Activated gamma-delta T cell treated with Interleukin-2 at 50 U/mL for 16 hours (primary cell): Measurements from ENCODE around the gene RAB11A.

Experiments used
- DNase-seq: peaks from one replicate; pipeline ENCODE4 v3.0.0-alpha.2; 2020

The RAB11A gene

GRCh38 chr15:65917936-65918335 lies 48.6 kb downstream of the RAB11A start:
- DNase-seq: no peak

- DNase-seq: no peak
These were observed 49.1 kb downstream of the RAB11A start for GRCh38 chr15:65918357-65918920.

GRCh38 chr15:65918945-65919344 lies 49.7 kb downstream of the RAB11A start:
- DNase-seq: no peak

GRCh38 chr15:65919353-65919752 lies 50.1 kb downstream of the RAB11A start:
- no peak for DNase-seq

GRCh38 chr15:65920121-65920520 lies 50.8 kb downstream of the RAB11A start:
- DNase-seq: no peak

GRCh38 chr15:65920825-65921309 lies 51.6 kb downstream of the RAB11A start:
- no peak for DNase-seq

- DNase-seq: no peak
These were observed 52.5 kb downstream of the RAB11A start for GRCh38 chr15:65921780-65922179.

- DNase-seq: no peak
These were observed 53.3 kb downstream of the RAB11A start for GRCh38 chr15:65922621-65923020.

GRCh38 chr15:65923264-65923663 lies 54.0 kb downstream of the RAB11A start:
- no peak for DNase-seq

GRCh38 chr15:65924004-65924403 lies 54.7 kb downstream of the RAB11A start:
- DNase-seq: no peak

- DNase-seq: no peak
These were observed 56.0 kb downstream of the RAB11A start for GRCh38 chr15:65925338-65925737.

- DNase-seq: no peak
These were observed 57.2 kb downstream of the RAB11A start for GRCh38 chr15:65926459-65926858.

- DNase-seq: no peak
These were observed 57.6 kb downstream of the RAB11A start for GRCh38 chr15:65926899-65927298.

- DNase-seq: no peak
These were observed 58.3 kb downstream of the RAB11A start for GRCh38 chr15:65927545-65927944.

- DNase-seq: no peak
These were observed 60.3 kb downstream of the RAB11A start for GRCh38 chr15:65929573-65929972.

GRCh38 chr15:65930134-65930533 lies 60.8 kb downstream of the RAB11A start:
- DNase-seq: no peak

GRCh38 chr15:65931221-65931620 lies 61.9 kb downstream of the RAB11A start:
- no peak for DNase-seq

- DNase-seq: no peak
These were observed 66.1 kb downstream of the RAB11A start for GRCh38 chr15:65935391-65935790.

- DNase-seq: no peak
These were observed 67.0 kb downstream of the RAB11A start for GRCh38 chr15:65936282-65936681.

- DNase-seq: no peak
These were observed 67.8 kb downstream of the RAB11A start for GRCh38 chr15:65937054-65937453.

GRCh38 chr15:65937476-65937875 lies 68.2 kb downstream of the RAB11A start:
- no peak for DNase-seq

GRCh38 chr15:65938604-65939003 lies 69.3 kb downstream of the RAB11A start:
- no peak for DNase-seq

GRCh38 chr15:65939901-65940617 lies 70.8 kb downstream of the RAB11A start:
- DNase-seq: no peak

GRCh38 chr15:65940618-65940909 lies 71.3 kb downstream of the RAB11A start:
- DNase-seq: no peak
